Muscle of leg (tissue), 11 donors: ENCODE results near the gene PML. TPM values are rescaled to one million over a fixed set of nuclear protein-coding genes. Genes with fewer than 3 reads are reported as not detected.

Experiments
- DNase-seq: peaks from one replicate; pipeline ENCODE4 v3.0.0; 2013
- H3K27ac ChIP-seq: one replicate; pipeline ENCODE4 v1.5.1; 2013; ENCODE audit warnings: mild to moderate bottlenecking, low read length, control low read depth
- H3K27me3 ChIP-seq: one replicate; pipeline ENCODE4 v1.6.1; 2013; ENCODE audit warnings: low read length; ENCODE audit not compliant: control insufficient read depth, insufficient read depth
- H3K36me3 ChIP-seq: one replicate; pipeline ENCODE4 v1.6.1; 2013; ENCODE audit warnings: low read length; ENCODE audit not compliant: control insufficient read depth, insufficient read depth
- H3K4me1 ChIP-seq: one replicate; pipeline ENCODE4 v1.6.1; 2013; ENCODE audit warnings: low read length; ENCODE audit not compliant: control insufficient read depth, insufficient read depth
- H3K4me3 ChIP-seq: one replicate; pipeline ENCODE4 v1.5.1; 2013; ENCODE audit warnings: low read length, control low read depth
- H3K9me3 ChIP-seq: replicated peaks from 2 replicates; pipeline ENCODE4 v1.6.1; 2013; ENCODE audit warnings: low read depth, low read length; ENCODE audit not compliant: control insufficient read depth
- WGBS: methylation state at CpG from one replicate; pipeline ENCODE4 v1.1.5; 2013; ENCODE audit warnings: missing lambda C conversion rate; ENCODE audit not compliant: insufficient coverage; 5-methylcytosine and 5-hydroxymethylcytosine counted together
- polyA plus RNA-seq, 8 donors: library from polyadenylated mRNA; unstranded; fragments of 120-200 nt; gene quantifications; one replicate each; pipeline versions ENCODE4 v1.2.1 to v1.2.3, GENCODE V29; 2013; ENCODE audit warnings: inconsistent platforms in 1 of 8, low replicate concordance in 1 of 8; ENCODE audit not compliant: insufficient read length in 8 of 8, insufficient read depth in 1 of 8
- total RNA-seq: library from RNA; stranded (reverse); fragments of 120-200 nt; gene quantifications from one replicate; pipeline ENCODE4 v1.2.4, GENCODE V29; 2013

The PML gene
- total and polyA plus RNA-seq, 9 donors, result 15.2 to 47.2 (median 32.0) TPM

GRCh38 chr15:73950479-73950830 is 44.1 kb upstream of the PML start:
- H3K36me3 ChIP-seq, result peaks cover 17% of the 10 kb centered on the region

GRCh38 chr15:73950831-73951561 is 43.5 kb upstream of the PML start:
- WGBS, result 5% methylated on average over 13 of the region's 15 CpGs
- Histone ChIP-seq H3K4me3 (no peak overlapping the region), H3K9me3 (no peaks in the 10 kb centered on the region), H3K4me1 (peaks cover 32% of the 10 kb centered on the region), H3K36me3 (peaks cover 17% of the 10 kb centered on the region), H3K27ac (peak overlapping the region; percentile 92), H3K27me3 (no peaks in the 10 kb centered on the region)
- DNase-seq, result peak; percentile 98

More at GRCh38 chr15:73950479-73950830, 44.1 kb upstream of the PML start:
- Histone ChIP-seq H3K27ac (peak overlapping the region; percentile 52), H3K4me1 (peaks cover 32% of the 10 kb centered on the region), H3K27me3 (no peaks in the 10 kb centered on the region), H3K4me3 (no peak overlapping the region), H3K9me3 (no peaks in the 10 kb centered on the region)
- DNase-seq, result no peak

GRCh38 chr15:73951601-73952000 is 42.9 kb upstream of the PML start:
- WGBS, result 31% methylated on average over 2 of the region's 13 CpGs
- no peak for DNase-seq
- peaks cover 17% of the 10 kb centered on the region for H3K36me3 ChIP-seq
- no peaks in the 10 kb centered on the region for H3K27me3 ChIP-seq
- H3K27ac ChIP-seq, result peak overlapping the region; percentile 92
- H3K4me3 ChIP-seq, result no peak overlapping the region
- no peaks in the 10 kb centered on the region for H3K9me3 ChIP-seq
- peaks cover 35% of the 10 kb centered on the region for H3K4me1 ChIP-seq

GRCh38 chr15:73952171-73952912 is 42.2 kb upstream of the PML start:
- Histone ChIP-seq H3K36me3 (peaks cover 9% of the 10 kb centered on the region), H3K4me1 (peaks cover 38% of the 10 kb centered on the region), H3K27ac (peak overlapping the region; percentile 92), H3K4me3 (no peak overlapping the region), H3K27me3 (no peaks in the 10 kb centered on the region), H3K9me3 (no peaks in the 10 kb centered on the region)
- WGBS, result 52% methylated on average over 14 of the region's 21 CpGs
- no peak for DNase-seq

- Histone ChIP-seq H3K27me3 (no peaks in the 10 kb centered on the region), H3K9me3 (no peaks in the 10 kb centered on the region), H3K27ac (no peak overlapping the region), H3K4me1 (peaks cover 38% of the 10 kb centered on the region), H3K4me3 (no peak overlapping the region), H3K36me3 (peaks cover 5% of the 10 kb centered on the region)
- DNase-seq, result no peak
- 68% methylated on average over 6 of the region's 10 CpGs for WGBS
Observed at GRCh38 chr15:73952913-73953750, 41.4 kb upstream of the PML start.

- peaks cover 43% of the 10 kb centered on the region for H3K4me1 ChIP-seq
- H3K27ac ChIP-seq, result no peak overlapping the region
- peaks cover 3% of the 10 kb centered on the region for H3K36me3 ChIP-seq
- DNase-seq, result no peak
- no peaks in the 10 kb centered on the region for H3K27me3 ChIP-seq
- 82% methylated on average over 18 of the region's 27 CpGs for WGBS
- H3K4me3 ChIP-seq, result no peak overlapping the region
- H3K9me3 ChIP-seq, result no peaks in the 10 kb centered on the region
Observed at GRCh38 chr15:73954188-73955145, 40.0 kb upstream of the PML start.

GRCh38 chr15:73955326-73955725 is 39.2 kb upstream of the PML start:
- H3K36me3 ChIP-seq, result no peaks in the 10 kb centered on the region
- H3K4me1 ChIP-seq, result peaks cover 47% of the 10 kb centered on the region
- no peak for DNase-seq
- WGBS, result 93% methylated on average over 4 of the region's 4 CpGs
- H3K4me3 ChIP-seq, result no peak overlapping the region
- no peaks in the 10 kb centered on the region for H3K9me3 ChIP-seq
- no peaks in the 10 kb centered on the region for H3K27me3 ChIP-seq
- H3K27ac ChIP-seq, result no peak overlapping the region

- H3K4me1 ChIP-seq, result peaks cover 41% of the 10 kb centered on the region
Observed at GRCh38 chr15:73955861-73956742, 38.4 kb upstream of the PML start.

GRCh38 chr15:73956743-73957135 is 37.8 kb upstream of the PML start:
- Histone ChIP-seq H3K27ac (no peak overlapping the region), H3K4me3 (no peak overlapping the region), H3K27me3 (no peaks in the 10 kb centered on the region), H3K9me3 (no peaks in the 10 kb centered on the region), H3K36me3 (no peaks in the 10 kb centered on the region), H3K4me1 (peaks cover 34% of the 10 kb centered on the region)
- DNase-seq, result no peak
- WGBS, result 26% methylated on average over 9 of the region's 9 CpGs

More at GRCh38 chr15:73955861-73956742, 38.4 kb upstream of the PML start:
- no peak for DNase-seq
- Histone ChIP-seq H3K27ac (no peak overlapping the region), H3K9me3 (no peaks in the 10 kb centered on the region), H3K27me3 (no peaks in the 10 kb centered on the region), H3K36me3 (no peaks in the 10 kb centered on the region), H3K4me3 (no peak overlapping the region)
- WGBS, result 88% methylated on average over 4 of the region's 12 CpGs
